ENCODE results near the gene TMOD3.

The TMOD3 gene

GRCh38 chr15:51866751-51867150 is 37.3 kb downstream of the TMOD3 start:
- no peaks in the 10 kb centered on the region for H4K20me1 ChIP-seq (ENCODE audit: control insufficient read depth, insufficient read depth, low read depth, low read length)
- H3K4me1 ChIP-seq (ENCODE audit: control insufficient read depth, low read length): no peaks in the 10 kb centered on the region
- TF ChIP-seq EZH2phosphoT487 (IDR thresholded peaks at IDR 0.05; ENCODE audit: borderline replicate concordance, low read length): no peak
- no peak for TF ChIP-seq CTCF (IDR thresholded peaks at IDR 0.05; ENCODE audit: low read depth, low read length, poor library complexity, severe bottlenecking)
- H3K79me2 ChIP-seq (ENCODE audit: control insufficient read depth, low read length): no peaks in the 10 kb centered on the region
- H3K27me3 ChIP-seq (ENCODE audit: control insufficient read depth, low read length): no peaks in the 10 kb centered on the region
- H3K27ac ChIP-seq (ENCODE audit: low read depth, low read length): no peak overlapping the region
- H3K4me2 ChIP-seq (ENCODE audit: low read length): no peak overlapping the region
- H3F3A ChIP-seq (ENCODE audit: control insufficient read depth, insufficient read depth): no peaks in the 10 kb centered on the region
- no peaks in the 10 kb centered on the region for H3K9me2 ChIP-seq (replicated peaks; ENCODE audit: control insufficient read depth, low read length)
- H3K36me3 ChIP-seq (ENCODE audit: control insufficient read depth, low read length): peaks cover 42% of the 10 kb centered on the region
- H3K4me3 ChIP-seq (ENCODE audit: low read length): no peak overlapping the region
- H3K9me3 ChIP-seq (ENCODE audit: control insufficient read depth, insufficient read depth, low read length): no peaks in the 10 kb centered on the region

- Histone ChIP-seq H3K27ac (ENCODE audit: low read depth, low read length) (no peak overlapping the region), H3K27me3 (ENCODE audit: control insufficient read depth, low read length) (no peaks in the 10 kb centered on the region), H3K9me2 (replicated peaks; ENCODE audit: control insufficient read depth, low read length) (no peaks in the 10 kb centered on the region), H3K79me2 (ENCODE audit: control insufficient read depth, low read length) (no peaks in the 10 kb centered on the region), H3F3A (ENCODE audit: control insufficient read depth, insufficient read depth) (no peaks in the 10 kb centered on the region), H3K4me1 (ENCODE audit: control insufficient read depth, low read length) (no peaks in the 10 kb centered on the region), H3K9me3 (ENCODE audit: control insufficient read depth, insufficient read depth, low read length) (no peaks in the 10 kb centered on the region), H4K20me1 (ENCODE audit: control insufficient read depth, insufficient read depth, low read depth, low read length) (no peaks in the 10 kb centered on the region), H3K4me2 (ENCODE audit: low read length) (no peak overlapping the region), H3K36me3 (ENCODE audit: control insufficient read depth, low read length) (peaks cover 34% of the 10 kb centered on the region), H3K4me3 (ENCODE audit: low read length) (no peak overlapping the region)
- no peak for TF ChIP-seq EZH2phosphoT487 (IDR thresholded peaks at IDR 0.05; ENCODE audit: borderline replicate concordance, low read length)
- no peak for TF ChIP-seq CTCF (IDR thresholded peaks at IDR 0.05; ENCODE audit: low read depth, low read length, poor library complexity, severe bottlenecking)
These were observed 39.6 kb downstream of the TMOD3 start for GRCh38 chr15:51869060-51869421.

- Histone ChIP-seq H3K4me3 (ENCODE audit: low read length) (no peak overlapping the region), H3K79me2 (ENCODE audit: control insufficient read depth, low read length) (no peaks in the 10 kb centered on the region), H3K4me2 (ENCODE audit: low read length) (no peak overlapping the region), H3K27ac (ENCODE audit: low read depth, low read length) (no peak overlapping the region), H3K9me3 (ENCODE audit: control insufficient read depth, insufficient read depth, low read length) (no peaks in the 10 kb centered on the region), H4K20me1 (ENCODE audit: control insufficient read depth, insufficient read depth, low read depth, low read length) (no peaks in the 10 kb centered on the region), H3F3A (ENCODE audit: control insufficient read depth, insufficient read depth) (no peaks in the 10 kb centered on the region), H3K27me3 (ENCODE audit: control insufficient read depth, low read length) (no peaks in the 10 kb centered on the region), H3K36me3 (ENCODE audit: control insufficient read depth, low read length) (peaks cover 33% of the 10 kb centered on the region), H3K4me1 (ENCODE audit: control insufficient read depth, low read length) (no peaks in the 10 kb centered on the region), H3K9me2 (replicated peaks; ENCODE audit: control insufficient read depth, low read length) (no peaks in the 10 kb centered on the region)
- TF ChIP-seq CTCF (IDR thresholded peaks at IDR 0.05; ENCODE audit: low read depth, low read length, poor library complexity, severe bottlenecking): no peak
- TF ChIP-seq EZH2phosphoT487 (IDR thresholded peaks at IDR 0.05; ENCODE audit: borderline replicate concordance, low read length): no peak
These were observed 41.3 kb downstream of the TMOD3 start for GRCh38 chr15:51870774-51871173.

Data from DOHH2 (cell line).